Mesenchymal stem cell (in vitro differentiated cells and primary cell): Measurements from ENCODE around the gene C9orf72.

Experiments
- DNase-seq: peaks from one replicate; pipeline ENCODE4 v3.0.0-alpha.2; 2013
- H2AFZ ChIP-seq: one replicate; pipeline ENCODE4 v1.6.1; 2013; ENCODE audit warnings: low read depth, mild to moderate bottlenecking, control low read depth, inconsistent platforms, low read length, moderate library complexity
- H2AK5ac ChIP-seq: 2 replicates; pipeline ENCODE4 v1.6.1; 2013; ENCODE audit warnings: low read length, moderate library complexity, mild to moderate bottlenecking, inconsistent platforms; ENCODE audit not compliant: severe bottlenecking
- H2BK120ac ChIP-seq: one replicate; pipeline ENCODE4 v1.6.1; 2013; ENCODE audit warnings: low read depth, mild to moderate bottlenecking, inconsistent platforms, low read length, moderate library complexity
- H2BK12ac ChIP-seq, 2 experiments: one replicate each; pipeline ENCODE4 v1.6.1; 2013; ENCODE audit warnings: inconsistent platforms in 2 of 2, low read length in 2 of 2, mild to moderate bottlenecking in 2 of 2, moderate library complexity in 2 of 2, control low read depth in 1 of 2
- H2BK15ac ChIP-seq: one replicate; pipeline ENCODE4 v1.6.1; 2013; ENCODE audit warnings: mild to moderate bottlenecking, low read depth, inconsistent platforms; ENCODE audit not compliant: poor library complexity, severe bottlenecking
- H2BK5ac ChIP-seq: 2 replicates; pipeline ENCODE4 v1.6.1; 2013; ENCODE audit warnings: low read depth, mild to moderate bottlenecking, low read length, control low read depth, inconsistent platforms; ENCODE audit not compliant: poor library complexity, severe bottlenecking
- H3K14ac ChIP-seq, 2 experiments: one replicate each; pipeline ENCODE4 v1.6.1; 2013; ENCODE audit warnings: inconsistent platforms in 2 of 2, low read length in 2 of 2, control low read depth in 1 of 2, mild to moderate bottlenecking in 1 of 2, moderate library complexity in 1 of 2
- H3K18ac ChIP-seq, 2 experiments: one replicate each; pipeline ENCODE4 v1.6.1; 2013; ENCODE audit warnings: inconsistent platforms in 2 of 2, low read length in 2 of 2, control low read depth in 1 of 2, low read depth in 1 of 2, mild to moderate bottlenecking in 1 of 2
- H3K23ac ChIP-seq, 2 experiments: one replicate each; pipeline ENCODE4 v1.6.1; 2013; ENCODE audit warnings: inconsistent platforms in 2 of 2, low read length in 2 of 2, mild to moderate bottlenecking in 2 of 2, moderate library complexity in 2 of 2, control low read depth in 1 of 2
- H3K27ac ChIP-seq: 2 replicates; pipeline ENCODE4 v1.5.1; 2013; ENCODE audit warnings: mild to moderate bottlenecking, moderate library complexity, low read length, control low read depth, inconsistent platforms; ENCODE audit not compliant: poor library complexity, severe bottlenecking
- H3K27me3 ChIP-seq, 2 experiments: 2 replicates each; pipeline versions ENCODE4 v1.6.1 to v1.7.0; 2013; ENCODE audit warnings: low read length in 2 of 2, mild to moderate bottlenecking in 2 of 2, moderate library complexity in 2 of 2, control low read depth in 1 of 2, inconsistent platforms in 1 of 2; ENCODE audit not compliant: control insufficient read depth in 1 of 2, insufficient read depth in 1 of 2
- H3K36me3 ChIP-seq, 2 experiments: 2 replicates each; pipeline versions ENCODE4 v1.6.1 to v1.7.0; 2013; ENCODE audit warnings: low read length in 2 of 2, control low read depth in 1 of 2, inconsistent platforms in 1 of 2, low read depth in 1 of 2, mild to moderate bottlenecking in 1 of 2; ENCODE audit not compliant: insufficient read depth in 2 of 2, control insufficient read depth in 1 of 2
- H3K4ac ChIP-seq, 2 experiments: one replicate each; pipeline ENCODE4 v1.6.1; 2013; ENCODE audit warnings: inconsistent platforms in 2 of 2, low read length in 2 of 2, mild to moderate bottlenecking in 2 of 2, moderate library complexity in 2 of 2, control low read depth in 1 of 2, low read depth in 1 of 2
- H3K4me1 ChIP-seq: 2 replicates; pipeline ENCODE4 v1.6.1; 2013; ENCODE audit warnings: low read depth, low read length, control low read depth; ENCODE audit not compliant: control insufficient read depth, insufficient read depth
- H3K4me2 ChIP-seq: 2 replicates; pipeline ENCODE4 v1.6.1; 2013; ENCODE audit warnings: low read length, mild to moderate bottlenecking, inconsistent platforms; ENCODE audit not compliant: poor library complexity, severe bottlenecking
- H3K4me3 ChIP-seq, 2 experiments: 2 replicates each; pipeline versions ENCODE4 v1.5.1 to v1.7.0; 2013; ENCODE audit warnings: low read length in 2 of 2, mild to moderate bottlenecking in 2 of 2, control low read depth in 1 of 2, low read depth in 1 of 2; ENCODE audit not compliant: insufficient read depth in 1 of 2
- H3K79me1 ChIP-seq: replicated peaks from 2 replicates; pipeline ENCODE4 v1.6.1; 2013; ENCODE audit warnings: mild to moderate bottlenecking, control low read depth, low read length, inconsistent platforms; ENCODE audit not compliant: poor library complexity, severe bottlenecking
- H3K9ac ChIP-seq: 2 replicates; pipeline ENCODE4 v1.7.0; 2013; ENCODE audit warnings: mild to moderate bottlenecking, low read length, moderate library complexity
- H3K9me3 ChIP-seq: 2 replicates; pipeline ENCODE4 v1.7.0; 2013; ENCODE audit warnings: mild to moderate bottlenecking, low read length; ENCODE audit not compliant: control insufficient read depth
- H4K8ac ChIP-seq: one replicate; pipeline ENCODE4 v1.6.1; 2013; ENCODE audit warnings: inconsistent platforms, mild to moderate bottlenecking, low read length, moderate library complexity
- H4K91ac ChIP-seq: one replicate; pipeline ENCODE4 v1.6.1; 2013; ENCODE audit warnings: mild to moderate bottlenecking, low read length, inconsistent platforms
- WGBS: methylation state at CpG from one replicate; pipeline ENCODE4 v1.1.7; 2013; ENCODE audit warnings: mixed read lengths; 5-methylcytosine and 5-hydroxymethylcytosine counted together

Gene C9orf72

DNA sequence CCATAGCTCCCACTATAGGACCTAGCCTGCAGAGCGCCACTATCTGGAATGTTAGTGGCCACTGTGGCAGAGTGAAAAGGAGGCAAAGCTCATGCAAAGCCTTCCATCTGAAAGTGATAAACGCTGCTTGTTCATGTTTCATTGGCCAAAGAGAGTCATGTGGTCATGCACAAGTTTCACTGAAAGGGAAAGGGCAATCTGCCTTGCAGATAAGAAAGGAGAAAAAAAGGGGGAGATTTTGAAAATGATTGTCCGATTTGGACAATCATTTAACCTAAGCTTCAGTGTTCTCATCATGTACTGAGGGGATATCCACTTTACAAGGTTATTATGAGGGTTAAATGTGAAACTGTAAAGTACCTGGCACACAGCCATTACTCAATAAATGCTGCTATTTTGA is 34.6 kb downstream of the C9orf72 start:
- H4K91ac ChIP-seq = no peak overlapping the region
- DNase-seq = no peak
- H3K4me2 ChIP-seq = no peak overlapping the region
- H2AK5ac ChIP-seq = no peak overlapping the region
- H3K4me1 ChIP-seq = peaks cover 2% of the 10 kb centered on the region
- no peak overlapping the region for H3K18ac ChIP-seq
- no peak overlapping the region for H2BK12ac ChIP-seq
- no peak overlapping the region for H3K9ac ChIP-seq
- H2BK15ac ChIP-seq = no peak overlapping the region
- no peak overlapping the region for H2AFZ ChIP-seq
- H2BK5ac ChIP-seq = no peak overlapping the region
- H3K4me3 ChIP-seq = no peak overlapping the region
- H3K27ac ChIP-seq = no peak overlapping the region
- H3K79me1 ChIP-seq = no peaks in the 10 kb centered on the region
- no peak overlapping the region for H2BK120ac ChIP-seq
- H3K27me3 ChIP-seq = no peaks in the 10 kb centered on the region
- no peak overlapping the region for H3K14ac ChIP-seq
- WGBS = 97% methylated on average over 3 of the region's 3 CpGs
- H4K8ac ChIP-seq = no peak overlapping the region
- H3K4ac ChIP-seq = no peak overlapping the region
- no peaks in the 10 kb centered on the region for H3K9me3 ChIP-seq
- peaks cover 0 to 5% of the 10 kb centered on the region in 2 experiments for H3K36me3 ChIP-seq
- no peak overlapping the region for H3K23ac ChIP-seq

DNA sequence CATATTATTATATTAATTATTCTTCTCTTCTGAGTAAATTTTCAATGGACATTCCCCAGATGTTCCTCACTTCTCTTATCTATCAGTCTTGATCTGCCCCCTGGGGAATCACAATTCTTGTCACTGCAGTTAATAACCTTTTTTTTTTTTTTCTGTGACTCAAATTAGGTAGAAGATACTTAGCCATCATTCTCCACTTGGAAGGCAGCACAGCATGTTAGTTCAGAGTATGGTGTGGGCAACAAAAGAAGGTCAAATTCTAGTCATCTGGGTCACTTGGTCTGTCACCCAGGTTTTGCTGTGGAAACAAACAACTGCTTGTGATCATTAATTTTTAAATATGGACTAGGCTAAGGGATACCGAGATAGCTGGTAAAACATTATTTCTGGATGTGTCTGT is 35.5 kb downstream of the C9orf72 start:
- H3K4me3 ChIP-seq = no peak overlapping the region

DNA sequence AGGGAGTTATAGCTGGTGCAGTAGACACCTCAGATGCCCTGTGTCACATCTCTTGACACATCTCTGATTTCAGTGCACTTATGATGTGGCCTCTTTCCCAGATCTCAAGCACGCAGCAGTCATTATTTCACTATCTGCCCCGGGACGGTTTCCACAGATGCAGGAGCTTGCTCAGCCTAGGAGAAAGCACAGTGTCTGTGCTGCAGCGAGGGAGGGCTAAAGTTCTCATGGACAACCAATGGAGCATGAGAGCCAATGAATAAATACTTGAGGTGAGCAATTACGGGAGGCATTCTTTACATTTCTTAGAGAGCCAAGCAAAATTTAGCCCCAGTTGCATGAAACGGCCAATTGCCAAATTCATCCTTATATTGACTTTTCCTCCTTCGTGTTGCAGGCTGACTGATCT is 36.2 kb downstream of the C9orf72 start:
- no peak overlapping the region for H2BK120ac ChIP-seq
- no peak overlapping the region for H3K4me2 ChIP-seq
- H3K36me3 ChIP-seq = peaks cover 0 to 5% of the 10 kb centered on the region in 2 experiments
- no peak overlapping the region for H2AK5ac ChIP-seq
- H2BK5ac ChIP-seq = no peak overlapping the region
- no peak overlapping the region for H3K27ac ChIP-seq
- H3K14ac ChIP-seq = no peak overlapping the region
- no peak for DNase-seq
- no peak overlapping the region for H3K23ac ChIP-seq
- peaks cover 2% of the 10 kb centered on the region for H3K4me1 ChIP-seq
- H4K8ac ChIP-seq = no peak overlapping the region
- no peak overlapping the region for H3K4me3 ChIP-seq
- no peak overlapping the region for H3K4ac ChIP-seq
- no peak overlapping the region for H4K91ac ChIP-seq
- H3K27me3 ChIP-seq = no peaks in the 10 kb centered on the region
- H2BK12ac ChIP-seq = no peak overlapping the region
- H3K9me3 ChIP-seq = no peaks in the 10 kb centered on the region
- 95% methylated on average over 7 of the region's 7 CpGs for WGBS
- no peak overlapping the region for H2BK15ac ChIP-seq
- no peak overlapping the region for H3K9ac ChIP-seq
- no peak overlapping the region for H2AFZ ChIP-seq
- H3K18ac ChIP-seq = no peak overlapping the region
- H3K79me1 ChIP-seq = no peaks in the 10 kb centered on the region

More for the DNA sequence above, 35.5 kb downstream of the C9orf72 start:
- Histone ChIP-seq H2BK12ac (no peak overlapping the region), H3K9me3 (no peaks in the 10 kb centered on the region), H3K23ac (no peak overlapping the region), H4K91ac (no peak overlapping the region), H3K36me3 (peaks cover 0 to 5% of the 10 kb centered on the region in 2 experiments), H2BK5ac (no peak overlapping the region), H3K4ac (no peak overlapping the region), H3K4me1 (peaks cover 2% of the 10 kb centered on the region), H3K4me2 (no peak overlapping the region), H2BK120ac (no peak overlapping the region), H3K27me3 (no peaks in the 10 kb centered on the region), H3K79me1 (no peaks in the 10 kb centered on the region), H3K9ac (no peak overlapping the region), H3K18ac (no peak overlapping the region), H2BK15ac (no peak overlapping the region), H2AFZ (no peak overlapping the region), H2AK5ac (no peak overlapping the region), H3K27ac (no peak overlapping the region), H4K8ac (no peak overlapping the region), H3K14ac (no peak overlapping the region)
- WGBS = 94% methylated on average over 1 of the region's 1 CpG
- no peak for DNase-seq

DNA sequence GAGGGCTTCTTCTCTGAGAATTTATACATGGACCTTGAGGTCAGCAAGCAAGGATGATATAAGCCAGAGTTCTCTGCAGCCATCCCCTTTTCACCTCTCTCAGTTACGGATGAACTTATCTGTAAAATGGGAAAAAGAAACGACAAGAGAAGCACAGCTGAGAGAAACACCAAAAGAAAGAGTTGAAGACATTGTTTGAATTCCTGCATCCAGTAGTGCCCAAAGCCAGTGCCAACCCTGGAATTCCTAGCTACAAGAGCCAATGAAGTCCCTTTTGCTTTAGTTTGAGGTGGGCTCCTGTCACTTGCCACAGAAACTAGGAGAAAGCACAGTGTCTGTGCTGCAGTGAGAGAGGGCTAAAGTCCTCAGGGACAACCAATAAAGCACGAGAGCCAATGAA is 37.1 kb downstream of the C9orf72 start:
- 92% methylated on average over 3 of the region's 3 CpGs for WGBS
- no peak for DNase-seq
- Histone ChIP-seq H3K79me1 (no peaks in the 10 kb centered on the region), H3K4ac (no peak overlapping the region), H3K4me1 (peaks cover 2% of the 10 kb centered on the region), H2AK5ac (no peak overlapping the region), H2BK120ac (no peak overlapping the region), H3K14ac (no peak overlapping the region), H3K9me3 (no peaks in the 10 kb centered on the region), H3K27me3 (peaks cover 0 to 3% of the 10 kb centered on the region in 2 experiments), H3K18ac (no peak overlapping the region), H2AFZ (no peak overlapping the region), H3K23ac (no peak overlapping the region), H2BK15ac (no peak overlapping the region), H3K36me3 (peaks cover 0 to 5% of the 10 kb centered on the region in 2 experiments), H3K9ac (no peak overlapping the region), H3K27ac (no peak overlapping the region), H2BK5ac (no peak overlapping the region), H3K4me2 (no peak overlapping the region), H2BK12ac (no peak overlapping the region), H3K4me3 (no peak overlapping the region), H4K8ac (no peak overlapping the region), H4K91ac (no peak overlapping the region)
